Measurements from ENCODE around the gene CDK5RAP3. TPM values are rescaled to one million over a fixed set of nuclear protein-coding genes. Genes with fewer than 3 reads are reported as not detected.

The CDK5RAP3 gene
- total RNA-seq, 1 experiment from 2014 or later, result 128 TPM

DNA sequence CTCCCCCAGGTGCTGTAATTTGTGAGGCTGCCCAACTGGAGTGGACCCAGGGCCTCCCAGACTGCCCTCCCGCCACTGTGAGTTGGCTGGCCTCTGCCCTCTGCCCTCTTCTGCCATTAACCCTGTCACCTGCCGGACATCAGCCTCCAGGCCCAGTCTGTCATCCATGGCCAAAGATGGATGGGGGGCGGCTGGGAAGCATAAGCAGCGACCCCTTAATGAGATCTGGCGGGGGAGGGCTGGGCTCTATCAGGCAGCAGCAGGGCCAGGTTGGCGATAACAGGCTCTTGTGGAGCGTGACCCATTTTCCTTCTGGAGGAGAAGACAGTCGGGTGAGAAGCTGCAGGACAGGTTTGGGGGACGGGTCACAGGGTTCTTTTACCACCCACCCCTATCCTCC is 25.3 kb downstream of the CDK5RAP3 start (continued):
- TF ChIP-seq, protein P1, sequence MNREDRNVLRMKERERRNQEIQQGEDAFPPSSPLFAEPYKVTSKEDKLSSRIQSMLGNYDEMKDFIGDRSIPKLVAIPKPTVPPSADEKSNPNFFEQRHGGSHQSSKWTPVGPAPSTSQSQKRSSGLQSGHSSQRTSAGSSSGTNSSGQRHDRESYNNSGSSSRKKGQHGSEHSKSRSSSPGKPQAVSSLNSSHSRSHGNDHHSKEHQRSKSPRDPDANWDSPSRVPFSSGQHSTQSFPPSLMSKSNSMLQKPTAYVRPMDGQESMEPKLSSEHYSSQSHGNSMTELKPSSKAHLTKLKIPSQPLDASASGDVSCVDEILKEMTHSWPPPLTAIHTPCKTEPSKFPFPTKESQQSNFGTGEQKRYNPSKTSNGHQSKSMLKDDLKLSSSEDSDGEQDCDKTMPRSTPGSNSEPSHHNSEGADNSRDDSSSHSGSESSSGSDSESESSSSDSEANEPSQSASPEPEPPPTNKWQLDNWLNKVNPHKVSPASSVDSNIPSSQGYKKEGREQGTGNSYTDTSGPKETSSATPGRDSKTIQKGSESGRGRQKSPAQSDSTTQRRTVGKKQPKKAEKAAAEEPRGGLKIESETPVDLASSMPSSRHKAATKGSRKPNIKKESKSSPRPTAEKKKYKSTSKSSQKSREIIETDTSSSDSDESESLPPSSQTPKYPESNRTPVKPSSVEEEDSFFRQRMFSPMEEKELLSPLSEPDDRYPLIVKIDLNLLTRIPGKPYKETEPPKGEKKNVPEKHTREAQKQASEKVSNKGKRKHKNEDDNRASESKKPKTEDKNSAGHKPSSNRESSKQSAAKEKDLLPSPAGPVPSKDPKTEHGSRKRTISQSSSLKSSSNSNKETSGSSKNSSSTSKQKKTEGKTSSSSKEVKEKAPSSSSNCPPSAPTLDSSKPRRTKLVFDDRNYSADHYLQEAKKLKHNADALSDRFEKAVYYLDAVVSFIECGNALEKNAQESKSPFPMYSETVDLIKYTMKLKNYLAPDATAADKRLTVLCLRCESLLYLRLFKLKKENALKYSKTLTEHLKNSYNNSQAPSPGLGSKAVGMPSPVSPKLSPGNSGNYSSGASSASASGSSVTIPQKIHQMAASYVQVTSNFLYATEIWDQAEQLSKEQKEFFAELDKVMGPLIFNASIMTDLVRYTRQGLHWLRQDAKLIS (CRISPR knock-in tag; IDR thresholded peaks at IDR 0.05; ENCODE audit: borderline replicate concordance), result no peak
- TF ChIP-seq TP53 (CRISPR knock-in tag; IDR thresholded peaks at IDR 0.05) (no peak), RELA (CRISPR knock-in tag; IDR thresholded peaks at IDR 0.05; ENCODE audit: borderline replicate concordance) (no peak)
- TF ChIP-seq, protein P2, sequence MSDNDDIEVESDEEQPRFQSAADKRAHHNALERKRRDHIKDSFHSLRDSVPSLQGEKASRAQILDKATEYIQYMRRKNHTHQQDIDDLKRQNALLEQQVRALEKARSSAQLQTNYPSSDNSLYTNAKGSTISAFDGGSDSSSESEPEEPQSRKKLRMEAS (CRISPR knock-in tag; IDR thresholded peaks at IDR 0.05), result no peak

DNA sequence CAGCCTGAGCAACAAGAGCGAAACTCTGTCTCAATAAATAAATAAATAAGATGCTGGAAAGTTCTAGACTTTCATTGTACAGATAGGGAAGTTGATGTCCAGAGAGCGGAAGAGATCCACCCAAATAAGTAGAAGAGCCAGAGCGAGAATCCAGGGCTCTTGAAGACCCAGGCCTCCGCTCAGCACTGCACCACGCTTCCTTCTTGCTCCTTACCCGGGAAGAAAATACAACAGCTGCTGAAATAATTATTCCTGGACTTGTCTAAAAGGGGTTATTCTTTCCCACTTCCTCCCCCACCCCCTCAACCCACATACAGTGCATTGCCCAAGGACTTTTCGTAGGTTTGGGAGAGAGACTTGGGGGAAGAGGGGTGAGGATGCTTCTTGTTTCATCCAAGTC is 26.7 kb downstream of the CDK5RAP3 start:
- H3K4me3 Mint-ChIP-seq, result no peak overlapping the region
- ChIA-PET CTCF (interaction anchor here (1.4 to 1.5 kb wide), 2 partner anchors 19 to 51 kb away, joined by 3 to 6 read pairs; no protein-coding TSS in a partner anchor), POLR2A (interaction anchor here (0.6 kb wide), 1 partner anchor 25 kb away, joined by 3 read pairs; no protein-coding TSS in a partner anchor)
- no peaks in the 10 kb centered on the region for H3K36me3 Mint-ChIP-seq
- TF ChIP-seq GABPB1 (CRISPR knock-in tag; IDR thresholded peaks at IDR 0.05) (no peak), KAT7 (CRISPR knock-in tag; IDR thresholded peaks at IDR 0.05; ENCODE audit: borderline replicate concordance) (no peak), TEAD1 (CRISPR knock-in tag; IDR thresholded peaks at IDR 0.05) (no peak), NFE2L1 (CRISPR knock-in tag; IDR thresholded peaks at IDR 0.05) (no peak), ZNF138 (CRISPR knock-in tag; conservative IDR thresholded peaks at IDR 0.05) (no peak), ATF1 (CRISPR knock-in tag; IDR thresholded peaks at IDR 0.05) (no peak), TCF7 (CRISPR knock-in tag; IDR thresholded peaks at IDR 0.05; ENCODE audit: low read depth) (no peak)
- TF ChIP-seq, protein P3, sequence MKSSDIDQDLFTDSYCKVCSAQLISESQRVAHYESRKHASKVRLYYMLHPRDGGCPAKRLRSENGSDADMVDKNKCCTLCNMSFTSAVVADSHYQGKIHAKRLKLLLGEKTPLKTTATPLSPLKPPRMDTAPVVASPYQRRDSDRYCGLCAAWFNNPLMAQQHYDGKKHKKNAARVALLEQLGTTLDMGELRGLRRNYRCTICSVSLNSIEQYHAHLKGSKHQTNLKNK (CRISPR knock-in tag; IDR thresholded peaks at IDR 0.05), result no peak
- TF ChIP-seq, protein P1 (CRISPR knock-in tag; IDR thresholded peaks at IDR 0.05; ENCODE audit: borderline replicate concordance), result no peak
- TF ChIP-seq, protein P4, sequence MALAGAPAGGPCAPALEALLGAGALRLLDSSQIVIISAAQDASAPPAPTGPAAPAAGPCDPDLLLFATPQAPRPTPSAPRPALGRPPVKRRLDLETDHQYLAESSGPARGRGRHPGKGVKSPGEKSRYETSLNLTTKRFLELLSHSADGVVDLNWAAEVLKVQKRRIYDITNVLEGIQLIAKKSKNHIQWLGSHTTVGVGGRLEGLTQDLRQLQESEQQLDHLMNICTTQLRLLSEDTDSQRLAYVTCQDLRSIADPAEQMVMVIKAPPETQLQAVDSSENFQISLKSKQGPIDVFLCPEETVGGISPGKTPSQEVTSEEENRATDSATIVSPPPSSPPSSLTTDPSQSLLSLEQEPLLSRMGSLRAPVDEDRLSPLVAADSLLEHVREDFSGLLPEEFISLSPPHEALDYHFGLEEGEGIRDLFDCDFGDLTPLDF (CRISPR knock-in tag; IDR thresholded peaks at IDR 0.05), result no peak
- no peak overlapping the region for H3K27ac Mint-ChIP-seq
- no peaks in the 10 kb centered on the region; the same call in 1 of the 2 replicates for H3K27me3 Mint-ChIP-seq (ENCODE audit: low read depth)
- DNase-seq (ENCODE audit: low spot score) (no peak), ATAC-seq (no peak)
- no peaks in the 10 kb centered on the region for H3K9me3 Mint-ChIP-seq
- peaks cover 40% of the 10 kb centered on the region for H3K4me1 Mint-ChIP-seq

DNA sequence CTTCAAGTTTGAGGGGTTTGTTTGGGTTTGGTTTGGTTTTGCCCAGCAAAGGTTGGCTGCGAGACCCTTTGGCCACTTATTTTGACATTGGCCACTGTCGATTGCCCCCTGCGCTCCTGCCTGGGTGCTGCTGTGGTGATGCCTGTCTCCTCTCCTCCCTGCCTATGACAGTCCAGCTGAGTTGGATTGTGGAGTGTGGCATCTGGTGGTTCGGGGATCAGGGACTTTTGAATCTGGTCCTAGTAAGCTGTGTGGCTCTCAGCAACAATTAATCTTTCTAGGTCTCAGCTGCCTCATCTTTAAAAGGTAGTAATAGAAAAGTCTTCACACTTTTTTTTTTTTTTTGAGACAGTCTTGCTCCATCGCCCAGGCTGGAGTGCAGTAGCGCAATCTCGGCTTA is 27.1 kb downstream of the CDK5RAP3 start:
- no peak overlapping the region for H3K4me3 Mint-ChIP-seq
- CTCF ChIA-PET, result interaction anchor here (1.5 to 2.9 kb wide), 2 partner anchors 20 to 51 kb away, joined by 6 to 12 read pairs; no protein-coding TSS in a partner anchor
- no peaks in the 10 kb centered on the region for H3K9me3 Mint-ChIP-seq
- ATAC-seq, result no peak
- H3K27me3 Mint-ChIP-seq (ENCODE audit: low read depth), result no peaks in the 10 kb centered on the region; the same call in 1 of the 2 replicates
- POLR2A ChIA-PET, result interaction anchor here (0.6 kb wide), 1 partner anchor 26 kb away, joined by 3 read pairs; no protein-coding TSS in a partner anchor
- H3K27ac Mint-ChIP-seq, result no peak overlapping the region
- H3K36me3 Mint-ChIP-seq, result no peaks in the 10 kb centered on the region
- no peak for DNase-seq (ENCODE audit: low spot score)
- H3K4me1 Mint-ChIP-seq, result peaks cover 45% of the 10 kb centered on the region
- TF ChIP-seq TCF7 (CRISPR knock-in tag; IDR thresholded peaks at IDR 0.05; ENCODE audit: low read depth), result no peak
- no peak for TF ChIP-seq ZNF263 (CRISPR knock-in tag; IDR thresholded peaks at IDR 0.05; ENCODE audit: low read depth)
- TF ChIP-seq, protein P5, sequence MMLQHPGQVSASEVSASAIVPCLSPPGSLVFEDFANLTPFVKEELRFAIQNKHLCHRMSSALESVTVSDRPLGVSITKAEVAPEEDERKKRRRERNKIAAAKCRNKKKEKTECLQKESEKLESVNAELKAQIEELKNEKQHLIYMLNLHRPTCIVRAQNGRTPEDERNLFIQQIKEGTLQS (CRISPR knock-in tag; conservative IDR thresholded peaks at IDR 0.05), result no peak
- no peak for TF ChIP-seq FOXP1 (CRISPR knock-in tag; IDR thresholded peaks at IDR 0.05; ENCODE audit: borderline replicate concordance)
- TF ChIP-seq ZNF219 (CRISPR knock-in tag; IDR thresholded peaks at IDR 0.05; ENCODE audit: borderline replicate concordance), result no peak
- TF ChIP-seq GRHL2 (CRISPR knock-in tag; IDR thresholded peaks at IDR 0.05; ENCODE audit: insufficient replicate concordance, severe bottlenecking), result no peak
- TF ChIP-seq, protein P3 (CRISPR knock-in tag; IDR thresholded peaks at IDR 0.05), result no peak
- TF ChIP-seq JUN (CRISPR knock-in tag; IDR thresholded peaks at IDR 0.05), result no peak
- TF ChIP-seq, protein P6, sequence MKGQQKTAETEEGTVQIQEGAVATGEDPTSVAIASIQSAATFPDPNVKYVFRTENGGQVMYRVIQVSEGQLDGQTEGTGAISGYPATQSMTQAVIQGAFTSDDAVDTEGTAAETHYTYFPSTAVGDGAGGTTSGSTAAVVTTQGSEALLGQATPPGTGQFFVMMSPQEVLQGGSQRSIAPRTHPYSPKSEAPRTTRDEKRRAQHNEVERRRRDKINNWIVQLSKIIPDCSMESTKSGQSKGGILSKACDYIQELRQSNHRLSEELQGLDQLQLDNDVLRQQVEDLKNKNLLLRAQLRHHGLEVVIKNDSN (CRISPR knock-in tag; IDR thresholded peaks at IDR 0.05), result no peak
- TF ChIP-seq, protein P7, sequence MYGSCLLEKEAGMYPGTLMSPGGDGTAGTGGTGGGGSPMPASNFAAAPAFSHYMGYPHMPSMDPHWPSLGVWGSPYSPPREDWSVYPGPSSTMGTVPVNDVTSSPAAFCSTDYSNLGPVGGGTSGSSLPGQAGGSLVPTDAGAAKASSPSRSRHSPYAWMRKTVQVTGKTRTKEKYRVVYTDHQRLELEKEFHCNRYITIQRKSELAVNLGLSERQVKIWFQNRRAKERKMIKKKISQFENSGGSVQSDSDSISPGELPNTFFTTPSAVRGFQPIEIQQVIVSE (CRISPR knock-in tag; IDR thresholded peaks at IDR 0.05; ENCODE audit: borderline replicate concordance), result no peak

Measured in WTC11 (cell line).